Measurements from ENCODE around the gene LCLAT1. TPM values are rescaled to one million over a fixed set of nuclear protein-coding genes. Genes with fewer than 3 reads are reported as not detected.
"Not testable (repeated sequence)": the region's sequence is repeated elsewhere in the genome, so short reads cannot be mapped to it uniquely, and the experiment has no call there.

LCLAT1 gene
- total RNA-seq, 4 donors from 2014 or later = 10.3 to 20.6 (median 17.7) TPM

DNA sequence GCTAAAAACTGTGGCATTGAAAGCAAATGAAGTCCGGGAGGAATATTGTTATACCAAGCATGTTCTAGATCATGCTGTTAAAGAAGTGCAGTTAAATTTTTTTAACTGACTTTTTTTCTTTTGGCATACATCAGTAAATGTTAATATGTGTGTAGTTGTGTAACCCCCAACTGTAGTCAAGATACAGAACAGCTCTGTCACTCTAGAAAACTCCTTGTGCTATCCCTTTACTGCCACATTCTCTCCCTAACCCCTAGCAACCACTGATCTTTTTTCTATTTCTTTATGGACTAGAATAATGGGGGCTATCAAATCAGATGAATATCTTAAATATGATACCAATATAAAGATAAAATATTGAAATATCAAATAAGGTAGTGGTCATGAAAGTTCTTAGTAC is 46.4 kb downstream of the LCLAT1 start:
- DNase-seq (ENCODE audit: low spot score in 2 of 2) = no peak
- H3K27me3 ChIP-seq = no peaks in the 10 kb centered on the region
- no peak overlapping the region for H3K27ac ChIP-seq
- no peaks in the 10 kb centered on the region for H3K9me3 ChIP-seq
- H3K4me1 ChIP-seq = no peaks in the 10 kb centered on the region
- H3K36me3 ChIP-seq = no peaks in the 10 kb centered on the region
- 90% methylated on average over 1 of the region's 1 CpG for WGBS
- TF ChIP-seq POLR2AphosphoS5 (IDR thresholded peaks at IDR 0.05) (no peak), EP300 (IDR thresholded peaks at IDR 0.05) (no peak), POLR2A (IDR thresholded peaks at IDR 0.05) (no peak)
- TF ChIP-seq, protein P1, sequence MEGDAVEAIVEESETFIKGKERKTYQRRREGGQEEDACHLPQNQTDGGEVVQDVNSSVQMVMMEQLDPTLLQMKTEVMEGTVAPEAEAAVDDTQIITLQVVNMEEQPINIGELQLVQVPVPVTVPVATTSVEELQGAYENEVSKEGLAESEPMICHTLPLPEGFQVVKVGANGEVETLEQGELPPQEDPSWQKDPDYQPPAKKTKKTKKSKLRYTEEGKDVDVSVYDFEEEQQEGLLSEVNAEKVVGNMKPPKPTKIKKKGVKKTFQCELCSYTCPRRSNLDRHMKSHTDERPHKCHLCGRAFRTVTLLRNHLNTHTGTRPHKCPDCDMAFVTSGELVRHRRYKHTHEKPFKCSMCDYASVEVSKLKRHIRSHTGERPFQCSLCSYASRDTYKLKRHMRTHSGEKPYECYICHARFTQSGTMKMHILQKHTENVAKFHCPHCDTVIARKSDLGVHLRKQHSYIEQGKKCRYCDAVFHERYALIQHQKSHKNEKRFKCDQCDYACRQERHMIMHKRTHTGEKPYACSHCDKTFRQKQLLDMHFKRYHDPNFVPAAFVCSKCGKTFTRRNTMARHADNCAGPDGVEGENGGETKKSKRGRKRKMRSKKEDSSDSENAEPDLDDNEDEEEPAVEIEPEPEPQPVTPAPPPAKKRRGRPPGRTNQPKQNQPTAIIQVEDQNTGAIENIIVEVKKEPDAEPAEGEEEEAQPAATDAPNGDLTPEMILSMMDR (IDR thresholded peaks at IDR 0.05) = no peak
- H3K4me3 ChIP-seq = no peak overlapping the region

DNA sequence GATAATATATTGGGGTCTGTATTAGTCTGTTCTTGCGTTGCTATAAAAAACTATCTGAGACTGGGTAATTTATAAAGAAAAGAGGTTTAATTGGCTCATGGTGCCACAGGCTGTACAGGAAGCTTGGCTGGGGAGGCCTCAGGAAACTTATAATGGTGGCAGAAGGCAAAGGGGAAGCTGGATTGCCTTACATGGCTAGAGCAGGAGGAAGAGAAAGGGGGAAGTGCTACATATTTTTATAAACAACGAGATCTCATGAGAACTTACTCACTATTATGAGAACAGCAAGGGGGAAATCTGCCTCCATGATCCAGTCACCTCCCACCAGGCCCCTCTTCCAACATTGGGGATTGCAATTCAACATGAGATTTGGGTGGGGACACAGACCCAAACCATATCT is 48.9 kb downstream of the LCLAT1 start:
- not testable (repeated sequence) for H3K36me3 ChIP-seq; H3K27ac ChIP-seq; H3K9me3 ChIP-seq; DNase-seq (ENCODE audit: low spot score in 2 of 2); H3K27me3 ChIP-seq; H3K4me3 ChIP-seq; H3K4me1 ChIP-seq
- 86% methylated on average over 2 of the region's 2 CpGs for WGBS

DNA sequence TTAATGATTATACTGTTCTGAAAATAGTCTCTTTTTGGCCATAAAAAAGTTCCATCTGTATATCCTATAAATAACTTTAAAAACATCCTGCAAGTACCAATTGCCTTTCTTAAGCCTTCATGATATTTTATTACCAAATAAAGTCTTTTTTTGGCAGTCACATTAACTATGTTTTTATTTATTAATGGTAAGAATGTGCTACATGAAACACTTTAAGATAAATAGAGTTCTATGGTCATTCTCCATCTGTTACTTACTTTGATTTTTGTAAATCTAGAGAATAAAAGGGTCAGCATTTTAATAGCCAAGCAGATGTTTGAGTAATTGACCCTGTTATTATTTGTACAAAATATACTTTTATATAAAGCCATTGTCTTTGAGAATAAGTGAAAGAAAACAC is 52.6 kb downstream of the LCLAT1 start:
- no peaks in the 10 kb centered on the region for H3K9me3 ChIP-seq
- no peaks in the 10 kb centered on the region for H3K36me3 ChIP-seq
- TF ChIP-seq EP300 (IDR thresholded peaks at IDR 0.05) = no peak
- TF ChIP-seq, protein P1 (IDR thresholded peaks at IDR 0.05) = no peak
- TF ChIP-seq POLR2A (IDR thresholded peaks at IDR 0.05) = no peak
- DNase-seq (ENCODE audit: low spot score in 2 of 2) = no peak
- no peak overlapping the region for H3K27ac ChIP-seq
- no peaks in the 10 kb centered on the region for H3K27me3 ChIP-seq
- no peak overlapping the region for H3K4me3 ChIP-seq
- H3K4me1 ChIP-seq = no peaks in the 10 kb centered on the region

DNA sequence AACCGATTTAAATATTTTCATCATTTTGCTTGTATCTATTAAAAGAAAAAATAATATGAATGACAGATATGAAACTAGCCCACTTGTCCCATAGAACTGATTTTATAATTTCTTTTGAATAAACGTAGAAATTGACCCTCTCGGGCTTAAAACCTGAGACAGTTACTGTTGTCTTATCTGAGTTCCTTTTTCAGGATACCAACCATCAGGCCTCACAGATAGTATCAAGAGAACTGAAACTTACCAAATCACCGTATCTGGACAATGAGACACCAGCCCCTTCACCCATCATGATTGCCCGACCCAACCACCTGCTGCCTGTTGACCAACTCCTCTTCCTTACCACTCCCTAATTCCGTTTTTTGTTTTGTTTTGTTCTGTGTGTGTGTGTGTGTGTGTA is 53.7 kb downstream of the LCLAT1 start:
- DNase-seq (ENCODE audit: low spot score in 2 of 2) = no peak
- no peak for TF ChIP-seq EP300 (IDR thresholded peaks at IDR 0.05)
- WGBS = 95% methylated on average over 6 of the region's 6 CpGs
- Histone ChIP-seq H3K4me3 (no peak overlapping the region), H3K36me3 (no peaks in the 10 kb centered on the region), H3K4me1 (peaks cover 1% of the 10 kb centered on the region), H3K27me3 (no peaks in the 10 kb centered on the region), H3K9me3 (no peaks in the 10 kb centered on the region), H3K27ac (no peak overlapping the region)

DNA sequence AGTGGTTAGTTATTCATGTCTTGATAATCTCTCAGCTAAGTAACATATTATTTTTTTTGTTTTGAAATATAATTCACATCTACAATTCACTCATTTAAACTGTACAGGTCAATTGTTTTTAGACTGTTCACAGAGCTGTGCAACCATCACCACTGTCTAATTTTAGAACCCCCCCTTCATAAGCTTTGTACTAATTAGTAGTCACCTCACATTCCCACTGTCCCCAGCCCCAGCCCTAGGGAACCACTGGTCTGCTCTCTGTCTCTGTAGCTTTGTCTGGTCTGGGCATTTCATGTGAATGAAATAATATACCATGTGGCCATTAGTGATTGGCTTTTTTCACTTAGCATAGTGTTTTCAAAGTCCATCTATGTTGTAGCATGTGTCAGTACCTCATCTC is 55.3 kb downstream of the LCLAT1 start:
- no peak for TF ChIP-seq EP300 (IDR thresholded peaks at IDR 0.05)
- no peak for TF ChIP-seq POLR2AphosphoS5 (IDR thresholded peaks at IDR 0.05)
- TF ChIP-seq POLR2A (IDR thresholded peaks at IDR 0.05) = no peak
- TF ChIP-seq, protein P1 (IDR thresholded peaks at IDR 0.05) = no peak
- Histone ChIP-seq H3K4me3 (no peak overlapping the region), H3K27me3 (no peaks in the 10 kb centered on the region), H3K36me3 (no peaks in the 10 kb centered on the region), H3K9me3 (no peaks in the 10 kb centered on the region), H3K27ac (no peak overlapping the region), H3K4me1 (peaks cover 3% of the 10 kb centered on the region)
- DNase-seq (ENCODE audit: low spot score in 2 of 2) = no peak

DNA sequence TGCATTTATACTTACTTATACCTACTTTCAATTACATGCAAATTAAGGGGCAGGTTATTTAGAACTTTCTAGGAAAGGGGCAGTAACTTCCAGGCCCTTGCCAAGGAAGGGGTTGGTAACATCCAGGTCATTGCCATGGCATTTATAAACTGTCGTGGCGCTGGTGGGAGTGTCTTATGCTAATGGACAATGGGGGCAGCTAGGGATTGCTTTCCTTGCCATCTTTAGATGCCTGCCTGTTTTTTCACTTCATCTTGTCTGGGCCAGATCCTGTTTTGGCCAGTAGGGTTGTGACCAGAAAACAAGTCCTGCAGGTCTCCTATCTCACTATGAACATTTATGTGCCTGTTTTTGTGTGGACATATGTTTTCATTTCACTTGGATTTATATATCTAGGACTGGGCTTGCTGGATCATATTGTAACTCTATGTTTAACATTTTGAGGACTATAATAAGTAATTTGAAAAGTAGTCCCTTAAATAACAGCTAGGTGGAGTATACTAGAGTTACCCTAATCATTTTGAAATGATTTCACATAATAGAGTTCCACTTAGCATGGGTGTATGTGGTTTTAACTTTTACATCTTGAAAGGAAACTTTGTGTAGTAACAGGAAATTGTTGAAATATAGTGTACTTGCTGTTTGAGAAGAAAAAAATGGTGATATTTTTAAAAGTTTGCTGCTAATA is 56.1 kb downstream of the LCLAT1 start:
- WGBS = 100% methylated on average over 2 of the region's 2 CpGs

More for the DNA sequence above, 56.1 kb downstream of the LCLAT1 start:
- H3K27me3 ChIP-seq = no peaks in the 10 kb centered on the region
- no peak for DNase-seq (ENCODE audit: low spot score in 2 of 2)
- H3K4me1 ChIP-seq = peaks cover 3% of the 10 kb centered on the region
- H3K27ac ChIP-seq = no peak overlapping the region
- H3K4me3 ChIP-seq = no peak overlapping the region
- no peaks in the 10 kb centered on the region for H3K9me3 ChIP-seq
- TF ChIP-seq EP300 (IDR thresholded peaks at IDR 0.05) (no peak), POLR2AphosphoS5 (IDR thresholded peaks at IDR 0.05) (no peak), POLR2A (IDR thresholded peaks at IDR 0.05) (no peak)
- TF ChIP-seq, protein P1 (IDR thresholded peaks at IDR 0.05) = no peak
- no peaks in the 10 kb centered on the region for H3K36me3 ChIP-seq

Data from suprapubic skin (tissue), 4 donors.